K562 (cell line): Measurements from ENCODE around the gene CBFA2T3. TPM values are rescaled to one million over a fixed set of nuclear protein-coding genes. Genes with fewer than 3 reads are reported as not detected.

Experiments used
- DNMT1 ChIP-seq: fragments of 450-650 bp; IDR thresholded peaks from 2 replicates; pipeline ENCODE4 v1.6.1; 2016; ENCODE audit warnings: antibody characterized with exemption, mild to moderate bottlenecking
- GMEB1 ChIP-seq: fragments of 250-450 bp; sonication (Bioruptor Pico); IDR thresholded peaks from 2 replicates; pipeline ENCODE4 v1.4.0; 2020; ENCODE audit warnings: mild to moderate bottlenecking
- HINFP ChIP-seq: fragments of 450-650 bp; conservative IDR thresholded peaks from 2 replicates; pipeline ENCODE4 v1.6.1; 2016; ENCODE audit warnings: missing genetic modification characterization, low read depth, mild to moderate bottlenecking, control low read depth, missing compliant biosample characterization
- MEF2D ChIP-seq: conservative IDR thresholded peaks from 2 replicates; pipeline ENCODE4 v1.6.1; 2016; ENCODE audit warnings: low read depth, missing genetic modification characterization, missing compliant biosample characterization
- MLLT1 ChIP-seq, 2 experiments: fragments of 450-650 bp; IDR thresholded peaks; 2 replicates each; pipeline ENCODE4 v1.6.1; 2016
- MTA1 ChIP-seq: fragments of 450-650 bp; IDR thresholded peaks from 2 replicates; pipeline ENCODE4 v1.6.1; 2017; ENCODE audit warnings: borderline replicate concordance
- MXD1 ChIP-seq: fragments of 250-450 bp; sonication (Bioruptor Pico); IDR thresholded peaks from 2 replicates; pipeline ENCODE4 v1.8.0; 2021; ENCODE audit warnings: borderline replicate concordance, mild to moderate bottlenecking, moderate library complexity; ENCODE audit not compliant: poor library complexity, severe bottlenecking
- OTX1 ChIP-seq: fragments of 450-650 bp; formaldehyde crosslinking; IDR thresholded peaks from 2 replicates; pipeline ENCODE4 v1.4.0; 2022; ENCODE audit warnings: mild to moderate bottlenecking
- PHB2 ChIP-seq: fragments of 450-650 bp; IDR thresholded peaks from 2 replicates; pipeline ENCODE4 v1.6.1; 2017; ENCODE audit warnings: low read depth
- PHF20 ChIP-seq: fragments of 450-650 bp; IDR thresholded peaks from 2 replicates; pipeline ENCODE4 v1.6.1; 2018; ENCODE audit not compliant: partially characterized antibody
- POLR2B ChIP-seq: fragments of 450-650 bp; IDR thresholded peaks from 2 replicates; pipeline ENCODE4 v1.6.1; 2018; ENCODE audit warnings: low read depth; ENCODE audit not compliant: partially characterized antibody
- PRDM10 ChIP-seq: fragments of 450-650 bp; IDR thresholded peaks from 2 replicates; pipeline ENCODE4 v1.6.1; 2018; ENCODE audit not compliant: partially characterized antibody
- SUPT5H ChIP-seq: fragments of 450-650 bp; IDR thresholded peaks from 2 replicates; pipeline ENCODE4 v1.6.1; 2016
- THAP7 ChIP-seq: fragments of 250-450 bp; sonication (Bioruptor Pico); IDR thresholded peaks from 2 replicates; pipeline ENCODE4 v1.5.0; 2021
- ZBTB7A ChIP-seq: IDR thresholded peaks from 2 replicates; pipeline ENCODE4 v1.6.1; 2011; ENCODE audit warnings: low read depth, mild to moderate bottlenecking, low read length, moderate library complexity, borderline replicate concordance; ENCODE audit not compliant: control insufficient read depth
- ZKSCAN3 ChIP-seq: fragments of 250-450 bp; sonication (Bioruptor Pico); IDR thresholded peaks from 2 replicates; pipeline ENCODE4 v1.4.0; 2020
- ZNF263 ChIP-seq: sonication (generic); formaldehyde crosslinking; IDR thresholded peaks from 2 replicates; pipeline ENCODE4 v1.8.0; 2022; ENCODE audit warnings: mild to moderate bottlenecking, missing genetic modification reagents, borderline replicate concordance
- ZNF668 ChIP-seq: fragments of 250-450 bp; sonication (Bioruptor Pico); IDR thresholded peaks from 2 replicates; pipeline ENCODE4 v1.8.0; 2022; ENCODE audit warnings: mild to moderate bottlenecking, inconsistent platforms
- polyA plus RNA-seq, 8 experiments: library from polyadenylated mRNA; depleted of rRNA in 4 of 8; stranded (reverse) in 5 of 8; unstranded in 3 of 8; fragments of >200 nt; fragmentation: Nextera tagmentation in 2 of 8; fragmentation: Illumina TruSeq in 1 of 8; extraction: Ambion mirVana in 2 of 8; extraction: Trizol in 1 of 8; gene quantifications; 2 replicates each; pipeline versions ENCODE4 v1.2.1 to v1.2.3, GENCODE V29; 2011 to 2014; ENCODE audit warnings: inconsistent platforms in 1 of 8, missing spikeins in 1 of 8
- total RNA-seq, 7 experiments: library from RNA; depleted of rRNA in 6 of 7; stranded (reverse); fragments of >200 nt in 6 of 7; fragmentation: Illumina TruSeq in 2 of 7; extraction: Trizol in 2 of 7; gene quantifications; 2 replicates each; pipeline versions ENCODE4 v1.2.1 to v1.2.3, GENCODE V29; 2011 to 2021; ENCODE audit warnings: low replicate concordance in 1 of 7

Gene CBFA2T3
- total and polyA plus RNA-seq, 9 of the 15 experiments (the other 6 are each of a cell fraction or from before 2014, with no cell fraction given), result 2.3 to 145 (median 6.7) TPM

- TF ChIP-seq PRDM10, result peak; percentile 9
- TF ChIP-seq PHF20, result no peak
- TF ChIP-seq MXD1 (CRISPR knock-in tag), result no peak
- TF ChIP-seq POLR2B, result no peak
- no peak for TF ChIP-seq HINFP (tag)
- TF ChIP-seq PHB2, result no peak
- TF ChIP-seq DNMT1, result no peak
- TF ChIP-seq MEF2D (tag), result no peak
- TF ChIP-seq GMEB1 (CRISPR knock-in tag), result peak; percentile 30; the same call in 1 of the 2 replicates
- no peak for TF ChIP-seq MTA1
- no peak for TF ChIP-seq ZNF668
- TF ChIP-seq OTX1, result 0 out of 2 replicates have a peak, but pooled peaks have one; percentile 42
- TF ChIP-seq ZNF263, result peak; percentile 45; the same call in 1 of the 2 replicates
- no peak for TF ChIP-seq THAP7 (CRISPR knock-in tag)
- TF ChIP-seq SUPT5H, result no peak
- peak; percentile 62; the same call in 1 of the 2 replicates for TF ChIP-seq ZKSCAN3 (CRISPR knock-in tag)
- TF ChIP-seq MLLT1 (IDR thresholded peaks at IDR 0.05), result peak; percentile 23 to 43; a peak in 1 of 4 replicates
- TF ChIP-seq ZBTB7A, result peak; percentile 41; the same call in 1 of the 2 replicates
Measured at GRCh38 chr16:89020068-89020924, 43.3 kb upstream of the CBFA2T3 start (continued).
